Activated CD4-positive, alpha-beta memory T cell treated with anti-CD3 and anti-CD28 coated beads, Interleukin-2, amount 10 ng/mL, durations not matched to agents 7 days and 5 days (primary cell): Measurements from ENCODE around the gene AMIGO1. TPM values are rescaled to one million over a fixed set of nuclear protein-coding genes. Genes with fewer than 3 reads are reported as not detected.

Experiments used
- CTCF ChIA-PET: fragments of 350-600 bp; sonication (Branson Sonifier 250); formaldehyde crosslinking; loops from one replicate; lab custom pipeline; 2021; ENCODE audit warnings: antibody characterized with exemption, inconsistent platforms; lab: Charles Lee
- POLR2A ChIA-PET: fragments of 350-600 bp; sonication (Branson Sonifier 250); formaldehyde crosslinking; loops from one replicate; lab custom pipeline; 2021; ENCODE audit warnings: antibody characterized with exemption; lab: Charles Lee
- DNase-seq: peaks from one replicate; pipeline ENCODE4 v3.0.0-alpha.2; 2020
- H3K27ac Mint-ChIP-seq: one replicate; pipeline ENCODE4 v1.8.0; 2021; ENCODE audit warnings: mild to moderate bottlenecking, mixed read lengths
- H3K27me3 Mint-ChIP-seq: one replicate; pipeline ENCODE4 v1.8.0; 2021; ENCODE audit warnings: mixed read lengths
- H3K36me3 Mint-ChIP-seq: one replicate; pipeline ENCODE4 v1.8.0; 2021; ENCODE audit warnings: low read depth, mixed read lengths
- H3K4me1 Mint-ChIP-seq: one replicate; pipeline ENCODE4 v1.8.0; 2021; ENCODE audit warnings: mixed read lengths
- H3K4me3 Mint-ChIP-seq: one replicate; pipeline ENCODE4 v1.8.0; 2021; ENCODE audit warnings: mild to moderate bottlenecking, mixed read lengths
- H3K9me3 Mint-ChIP-seq: one replicate; pipeline ENCODE4 v1.8.0; 2021; ENCODE audit warnings: mixed read lengths
- total RNA-seq, 2 experiments: library from RNA; stranded (reverse); gene quantifications; one replicate each; pipeline ENCODE4 v1.2.3, GENCODE V29; 2021

The AMIGO1 gene
- total RNA-seq, 2 experiments from 2014 or later, result 1.2 to 1.3 TPM

GRCh38 chr1:109466125-109466451, 43.4 kb downstream of the AMIGO1 start:
- H3K36me3 Mint-ChIP-seq, result no peaks in the 10 kb centered on the region
- H3K27me3 Mint-ChIP-seq, result peaks cover 77% of the 10 kb centered on the region
- peaks cover 6% of the 10 kb centered on the region for H3K4me1 Mint-ChIP-seq
- ChIA-PET POLR2A (no interaction called here), CTCF (no interaction called here)
- no peak overlapping the region for H3K27ac Mint-ChIP-seq
- H3K4me3 Mint-ChIP-seq, result peak overlapping the region; percentile 46
- H3K9me3 Mint-ChIP-seq, result no peaks in the 10 kb centered on the region
- no peak for DNase-seq

GRCh38 chr1:109457819-109458218, 51.7 kb downstream of the AMIGO1 start:
- DNase-seq, result no peak
- H3K27ac Mint-ChIP-seq, result no peak overlapping the region
- H3K36me3 Mint-ChIP-seq, result peaks cover 2% of the 10 kb centered on the region
- H3K4me3 Mint-ChIP-seq, result no peak overlapping the region
- no peaks in the 10 kb centered on the region for H3K4me1 Mint-ChIP-seq
- peaks cover 18% of the 10 kb centered on the region for H3K9me3 Mint-ChIP-seq
- ChIA-PET CTCF (no interaction called here), POLR2A (no interaction called here)
- H3K27me3 Mint-ChIP-seq, result peaks cover 58% of the 10 kb centered on the region

- Mint-ChIP-seq H3K9me3 (peaks cover 18% of the 10 kb centered on the region), H3K4me1 (no peaks in the 10 kb centered on the region), H3K36me3 (peaks cover 2% of the 10 kb centered on the region), H3K27ac (no peak overlapping the region), H3K27me3 (peaks cover 52% of the 10 kb centered on the region), H3K4me3 (no peak overlapping the region)
- CTCF ChIA-PET, result no interaction called here
- POLR2A ChIA-PET, result no interaction called here
- DNase-seq, result no peak
These were observed 54.9 kb downstream of the AMIGO1 start for GRCh38 chr1:109454497-109455133.

Other genes with a start within 250 kb of the AMIGO1 start
- gene PSRC1, start 226.6 kb downstream of the AMIGO1 start, total RNA-seq, result 10 to 100 TPM; 27.0 to 28.7 TPM
- not detected for gene MYBPHL, start 202.7 kb downstream of the AMIGO1 start, total RNA-seq
- 1 to 10 TPM; 3.2 to 4.5 TPM for gene SORT1, start 111.8 kb downstream of the AMIGO1 start, total RNA-seq
- gene PSMA5, start 83.3 kb downstream of the AMIGO1 start, total RNA-seq, result 100 to 1,000 TPM; 170 to 189 TPM
- not detected for gene SYPL2, start 43.2 kb downstream of the AMIGO1 start, total RNA-seq
- gene ATXN7L2, start 25.8 kb downstream of the AMIGO1 start, total RNA-seq, result 1 to 10 TPM; 7.0 to 7.6 TPM
- 10 to 100 TPM; 19.5 to 21.4 TPM for gene CYB561D1, start 15.6 kb downstream of the AMIGO1 start, total RNA-seq
- under 1 TPM in 1 of 2 experiments, not detected in 1; 0.53 TPM for gene GPR61, start 30.1 kb upstream of the AMIGO1 start, total RNA-seq
- 1 to 10 TPM; 9.4 to 9.6 TPM for gene GNAI3, start 38.9 kb upstream of the AMIGO1 start, total RNA-seq
- gene GNAT2, start 109.9 kb upstream of the AMIGO1 start, total RNA-seq, result not detected
- gene AMPD2, start 110.1 kb upstream of the AMIGO1 start, total RNA-seq, result 100 to 1,000 TPM; 110 to 122 TPM
- 10 to 100 TPM; 10.4 to 14.3 TPM for gene GSTM4, start 146.4 kb upstream of the AMIGO1 start, total RNA-seq
- 10 to 100 TPM; 15.9 to 17.6 TPM for gene GSTM2, start 158.3 kb upstream of the AMIGO1 start, total RNA-seq
- not detected for gene GSTM1, start 178.1 kb upstream of the AMIGO1 start, total RNA-seq
- not detected for gene GSTM5, start 202.5 kb upstream of the AMIGO1 start, total RNA-seq
- gene GSTM3, start 231.3 kb upstream of the AMIGO1 start, total RNA-seq, result under 1 TPM; 0.23 to 0.95 TPM